Measurements from ENCODE around the gene DCAF6.

DNA sequence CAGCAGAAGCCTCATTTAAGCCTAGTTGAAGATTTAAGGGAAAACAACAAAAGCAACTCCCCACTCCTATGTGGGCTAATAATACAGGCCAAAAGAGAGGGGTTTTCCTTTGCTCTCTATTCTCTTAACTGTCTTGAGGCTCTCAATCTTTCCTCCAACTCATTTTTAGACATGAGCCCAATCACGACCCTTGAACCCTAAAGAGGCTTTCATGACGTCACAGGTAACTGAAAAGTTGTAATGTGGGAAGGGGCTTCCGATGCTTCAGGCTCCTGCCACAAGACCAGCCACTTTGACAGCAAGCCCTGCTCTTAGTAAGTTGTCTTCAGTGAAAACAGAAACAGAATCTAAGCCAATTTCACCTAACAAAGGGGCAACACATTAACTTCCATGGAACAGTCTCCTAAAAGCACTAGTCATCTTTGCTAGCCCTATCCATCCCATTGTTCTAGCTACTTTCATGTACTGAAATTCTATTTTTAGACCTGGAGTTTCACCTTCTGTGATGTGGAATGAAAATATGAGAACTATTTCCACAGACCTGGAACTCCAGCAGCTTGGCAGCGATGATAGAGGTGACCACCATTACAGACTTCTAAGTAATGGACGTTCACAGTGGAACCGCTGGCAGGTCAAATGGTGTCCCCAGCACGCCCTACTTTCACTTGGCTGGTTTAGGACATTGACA is 164.0 kb downstream of the DCAF6 start:
- TF ChIP-seq CTCF (IDR thresholded peaks at IDR 0.05; ENCODE audit: insufficient read depth, low read length), result no peak
- TF ChIP-seq POLR2AphosphoS5 (IDR thresholded peaks at IDR 0.05; ENCODE audit: low read depth), result no peak
- TF ChIP-seq, protein P1, sequence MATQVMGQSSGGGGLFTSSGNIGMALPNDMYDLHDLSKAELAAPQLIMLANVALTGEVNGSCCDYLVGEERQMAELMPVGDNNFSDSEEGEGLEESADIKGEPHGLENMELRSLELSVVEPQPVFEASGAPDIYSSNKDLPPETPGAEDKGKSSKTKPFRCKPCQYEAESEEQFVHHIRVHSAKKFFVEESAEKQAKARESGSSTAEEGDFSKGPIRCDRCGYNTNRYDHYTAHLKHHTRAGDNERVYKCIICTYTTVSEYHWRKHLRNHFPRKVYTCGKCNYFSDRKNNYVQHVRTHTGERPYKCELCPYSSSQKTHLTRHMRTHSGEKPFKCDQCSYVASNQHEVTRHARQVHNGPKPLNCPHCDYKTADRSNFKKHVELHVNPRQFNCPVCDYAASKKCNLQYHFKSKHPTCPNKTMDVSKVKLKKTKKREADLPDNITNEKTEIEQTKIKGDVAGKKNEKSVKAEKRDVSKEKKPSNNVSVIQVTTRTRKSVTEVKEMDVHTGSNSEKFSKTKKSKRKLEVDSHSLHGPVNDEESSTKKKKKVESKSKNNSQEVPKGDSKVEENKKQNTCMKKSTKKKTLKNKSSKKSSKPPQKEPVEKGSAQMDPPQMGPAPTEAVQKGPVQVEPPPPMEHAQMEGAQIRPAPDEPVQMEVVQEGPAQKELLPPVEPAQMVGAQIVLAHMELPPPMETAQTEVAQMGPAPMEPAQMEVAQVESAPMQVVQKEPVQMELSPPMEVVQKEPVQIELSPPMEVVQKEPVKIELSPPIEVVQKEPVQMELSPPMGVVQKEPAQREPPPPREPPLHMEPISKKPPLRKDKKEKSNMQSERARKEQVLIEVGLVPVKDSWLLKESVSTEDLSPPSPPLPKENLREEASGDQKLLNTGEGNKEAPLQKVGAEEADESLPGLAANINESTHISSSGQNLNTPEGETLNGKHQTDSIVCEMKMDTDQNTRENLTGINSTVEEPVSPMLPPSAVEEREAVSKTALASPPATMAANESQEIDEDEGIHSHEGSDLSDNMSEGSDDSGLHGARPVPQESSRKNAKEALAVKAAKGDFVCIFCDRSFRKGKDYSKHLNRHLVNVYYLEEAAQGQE (IDR thresholded peaks at IDR 0.05; ENCODE audit: insufficient replicate concordance, low read depth), result no peak
- TF ChIP-seq GABPA (IDR thresholded peaks at IDR 0.05; ENCODE audit: low read depth), result no peak
